Endothelial cell (in vitro differentiated cells): ENCODE results near the gene IL12RB2. TPM values are rescaled to one million over a fixed set of nuclear protein-coding genes. Genes with fewer than 3 reads are reported as not detected.

Source experiments
- DNase-seq: peaks from one replicate; pipeline ENCODE4 v3.0.0; 2021; ENCODE audit warnings: low spot score
- H3K27ac Mint-ChIP-seq: one replicate; pipeline ENCODE4 v1.8.0; 2021; ENCODE audit warnings: mixed read lengths, inconsistent platforms; ENCODE audit not compliant: unreplicated experiment
- H3K27me3 Mint-ChIP-seq: one replicate; pipeline ENCODE4 v1.8.0; 2021; ENCODE audit warnings: mild to moderate bottlenecking, moderate library complexity, mixed read lengths, inconsistent platforms; ENCODE audit not compliant: unreplicated experiment
- H3K36me3 Mint-ChIP-seq: one replicate; pipeline ENCODE4 v1.8.0; 2021; ENCODE audit warnings: mild to moderate bottlenecking, low read depth, mixed read lengths, inconsistent platforms; ENCODE audit not compliant: unreplicated experiment
- H3K4me1 Mint-ChIP-seq: one replicate; pipeline ENCODE4 v1.8.0; 2021; ENCODE audit warnings: mild to moderate bottlenecking, mixed read lengths, inconsistent platforms; ENCODE audit not compliant: unreplicated experiment
- H3K4me3 Mint-ChIP-seq: one replicate; pipeline ENCODE4 v1.8.0; 2021; ENCODE audit warnings: mild to moderate bottlenecking, mixed read lengths, inconsistent platforms; ENCODE audit not compliant: unreplicated experiment
- H3K9me3 Mint-ChIP-seq: one replicate; pipeline ENCODE4 v1.8.0; 2021; ENCODE audit warnings: mixed read lengths, inconsistent platforms; ENCODE audit not compliant: unreplicated experiment
- total RNA-seq: library from RNA; stranded (reverse); fragmentation: NEBNext Ultra II Directional; extraction: Animal tissue kit (Norgen Biotek cat#: 25700); gene quantifications from one replicate; pipeline ENCODE4 v1.2.1, GENCODE V29; 2021; ENCODE audit not compliant: unreplicated experiment
- TF ChIP-seq, protein P1 (sequence below): fragments of 200-600 bp; sonication (generic); IDR thresholded peaks from one replicate; pipeline ENCODE4 v1.5.0; 2021; ENCODE audit warnings: antibody characterized with exemption; ENCODE audit not compliant: unreplicated experiment

IL12RB2 gene
- total RNA-seq, 1 donor from 2014 or later = 0.36 TPM

- no peak overlapping the region for H3K27ac Mint-ChIP-seq
- no peaks in the 10 kb centered on the region for H3K36me3 Mint-ChIP-seq
- H3K4me3 Mint-ChIP-seq = no peak overlapping the region
- no peaks in the 10 kb centered on the region for H3K9me3 Mint-ChIP-seq
- TF ChIP-seq, protein P1, sequence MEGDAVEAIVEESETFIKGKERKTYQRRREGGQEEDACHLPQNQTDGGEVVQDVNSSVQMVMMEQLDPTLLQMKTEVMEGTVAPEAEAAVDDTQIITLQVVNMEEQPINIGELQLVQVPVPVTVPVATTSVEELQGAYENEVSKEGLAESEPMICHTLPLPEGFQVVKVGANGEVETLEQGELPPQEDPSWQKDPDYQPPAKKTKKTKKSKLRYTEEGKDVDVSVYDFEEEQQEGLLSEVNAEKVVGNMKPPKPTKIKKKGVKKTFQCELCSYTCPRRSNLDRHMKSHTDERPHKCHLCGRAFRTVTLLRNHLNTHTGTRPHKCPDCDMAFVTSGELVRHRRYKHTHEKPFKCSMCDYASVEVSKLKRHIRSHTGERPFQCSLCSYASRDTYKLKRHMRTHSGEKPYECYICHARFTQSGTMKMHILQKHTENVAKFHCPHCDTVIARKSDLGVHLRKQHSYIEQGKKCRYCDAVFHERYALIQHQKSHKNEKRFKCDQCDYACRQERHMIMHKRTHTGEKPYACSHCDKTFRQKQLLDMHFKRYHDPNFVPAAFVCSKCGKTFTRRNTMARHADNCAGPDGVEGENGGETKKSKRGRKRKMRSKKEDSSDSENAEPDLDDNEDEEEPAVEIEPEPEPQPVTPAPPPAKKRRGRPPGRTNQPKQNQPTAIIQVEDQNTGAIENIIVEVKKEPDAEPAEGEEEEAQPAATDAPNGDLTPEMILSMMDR = no peak
- no peak for DNase-seq
- H3K27me3 Mint-ChIP-seq = peaks cover 1% of the 10 kb centered on the region
- H3K4me1 Mint-ChIP-seq = peaks cover 11% of the 10 kb centered on the region
These were observed 29.1 kb downstream of the IL12RB2 start for GRCh38 chr1:67336783-67337182.

DNA sequence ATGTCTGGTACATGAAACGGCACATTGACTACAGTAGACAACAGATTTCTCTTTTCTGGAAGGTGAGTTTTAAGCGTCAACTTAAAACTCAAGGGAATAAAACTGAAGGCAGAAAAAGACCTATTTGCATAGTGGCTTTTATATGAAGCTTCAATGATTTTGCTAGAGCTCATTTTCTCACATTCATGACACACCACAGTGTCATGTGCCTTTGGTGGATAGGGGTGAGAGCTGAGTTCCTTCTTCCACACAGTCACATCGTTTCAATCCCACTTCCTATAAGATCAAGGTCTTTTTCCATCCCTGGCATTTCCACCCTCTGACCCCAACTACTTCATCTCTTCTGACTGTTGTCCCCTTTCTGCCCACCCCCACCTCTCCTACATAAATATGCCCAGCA lies 31.0 kb downstream of the IL12RB2 start:
- peaks cover 1% of the 10 kb centered on the region for H3K27me3 Mint-ChIP-seq
- no peak overlapping the region for H3K27ac Mint-ChIP-seq

GRCh38 chr1:67339623-67340343 lies 32.1 kb downstream of the IL12RB2 start:
- no peak for DNase-seq
- Mint-ChIP-seq H3K36me3 (no peaks in the 10 kb centered on the region), H3K27me3 (peaks cover 3% of the 10 kb centered on the region), H3K4me3 (no peak overlapping the region), H3K9me3 (no peaks in the 10 kb centered on the region), H3K27ac (no peak overlapping the region), H3K4me1 (peaks cover 14% of the 10 kb centered on the region)
- TF ChIP-seq, protein P1 = no peak

More for the DNA sequence above, 31.0 kb downstream of the IL12RB2 start:
- H3K36me3 Mint-ChIP-seq = no peaks in the 10 kb centered on the region
- DNase-seq = no peak
- H3K4me3 Mint-ChIP-seq = no peak overlapping the region
- TF ChIP-seq, protein P1 = no peak
- H3K4me1 Mint-ChIP-seq = peaks cover 14% of the 10 kb centered on the region
- no peaks in the 10 kb centered on the region for H3K9me3 Mint-ChIP-seq

GRCh38 chr1:67342076-67342890 lies 34.6 kb downstream of the IL12RB2 start:
- Mint-ChIP-seq H3K36me3 (no peaks in the 10 kb centered on the region), H3K27me3 (peaks cover 2% of the 10 kb centered on the region), H3K9me3 (no peaks in the 10 kb centered on the region), H3K4me1 (peaks cover 3% of the 10 kb centered on the region), H3K27ac (no peak overlapping the region), H3K4me3 (no peak overlapping the region)
- DNase-seq = no peak
- TF ChIP-seq, protein P1 = no peak

DNA sequence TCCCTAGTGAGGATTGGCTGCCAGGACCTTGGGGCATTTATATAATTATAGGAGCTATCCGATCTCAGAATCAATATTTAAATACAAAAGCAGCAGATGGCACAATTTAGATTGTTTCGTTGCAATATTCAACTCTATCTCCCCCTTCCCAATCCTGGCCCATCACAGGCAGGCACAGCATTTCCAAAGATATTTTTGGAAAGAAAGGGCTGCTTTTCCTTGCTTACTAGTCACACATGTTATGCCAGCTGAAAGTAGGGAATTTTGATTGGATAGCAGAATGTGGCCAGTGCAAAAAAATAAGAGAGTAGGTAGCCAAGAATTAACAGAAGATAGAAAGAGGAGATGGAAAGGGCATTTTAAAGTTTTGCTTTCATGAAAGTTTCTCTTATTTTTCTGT lies 37.9 kb downstream of the IL12RB2 start:
- H3K27ac Mint-ChIP-seq = no peak overlapping the region

More for the DNA sequence above, 37.9 kb downstream of the IL12RB2 start:
- Mint-ChIP-seq H3K36me3 (no peaks in the 10 kb centered on the region), H3K27me3 (peaks cover 2% of the 10 kb centered on the region), H3K4me1 (peaks cover 3% of the 10 kb centered on the region), H3K9me3 (no peaks in the 10 kb centered on the region), H3K4me3 (no peak overlapping the region)
- TF ChIP-seq, protein P1 = no peak
- DNase-seq = no peak
